Femur (tissue), 1 donor: ENCODE results near the gene THBS2.

ENCODE experiments used
- DNase-seq: peaks from one replicate; pipeline ENCODE4 v3.0.0-alpha.2; 2017

Gene THBS2

GRCh38 chr6:169229615-169230321 is 23.9 kb downstream of the THBS2 start:
- DNase-seq, result peak; percentile 47

DNA sequence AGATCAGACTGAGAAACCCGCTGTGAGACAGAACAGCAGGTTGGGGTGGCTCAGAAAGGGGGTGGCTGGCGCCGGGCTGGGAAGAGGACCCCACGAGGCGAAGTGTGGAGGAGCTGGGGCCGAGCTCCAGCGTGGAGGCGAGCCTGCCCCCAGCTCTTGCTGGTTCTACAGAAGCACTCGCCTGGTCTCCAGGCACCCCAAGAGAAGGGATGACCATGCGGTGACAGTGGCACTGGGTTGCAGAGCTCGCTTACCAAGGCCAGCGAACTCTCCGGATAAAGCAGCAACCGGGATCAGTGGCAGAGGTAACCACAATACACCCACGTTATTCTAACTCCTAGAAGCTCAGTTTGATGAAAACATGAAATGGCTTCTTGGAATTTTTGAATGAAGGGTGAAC is 26.5 kb downstream of the THBS2 start:
- DNase-seq, result peak; percentile 14

- DNase-seq, result peak; percentile 18
These were observed 27.8 kb downstream of the THBS2 start for GRCh38 chr6:169225887-169226286.

DNA sequence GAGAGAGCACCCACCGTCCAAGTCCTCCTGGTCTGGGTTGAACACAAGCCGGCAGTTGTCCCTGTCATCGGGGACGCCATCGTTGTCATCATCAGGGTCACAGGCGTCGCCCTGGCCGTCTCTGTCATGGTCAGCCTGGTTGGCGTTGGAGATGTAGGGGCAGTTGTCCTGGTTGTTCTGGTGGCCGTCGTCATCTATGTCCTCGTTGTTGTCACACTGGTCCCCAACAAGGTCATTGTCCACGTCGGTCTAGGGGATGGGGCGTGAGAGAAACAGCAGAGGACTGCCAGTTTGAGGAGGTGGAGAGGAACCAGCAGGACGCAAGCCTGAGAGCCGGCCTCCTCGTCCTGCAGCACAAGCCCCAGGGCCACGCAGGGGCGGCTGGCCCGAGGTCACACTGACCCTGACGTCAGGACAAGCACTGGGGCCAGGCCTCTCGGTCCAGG is 28.5 kb downstream of the THBS2 start:
- DNase-seq, result peak; percentile 17

DNA sequence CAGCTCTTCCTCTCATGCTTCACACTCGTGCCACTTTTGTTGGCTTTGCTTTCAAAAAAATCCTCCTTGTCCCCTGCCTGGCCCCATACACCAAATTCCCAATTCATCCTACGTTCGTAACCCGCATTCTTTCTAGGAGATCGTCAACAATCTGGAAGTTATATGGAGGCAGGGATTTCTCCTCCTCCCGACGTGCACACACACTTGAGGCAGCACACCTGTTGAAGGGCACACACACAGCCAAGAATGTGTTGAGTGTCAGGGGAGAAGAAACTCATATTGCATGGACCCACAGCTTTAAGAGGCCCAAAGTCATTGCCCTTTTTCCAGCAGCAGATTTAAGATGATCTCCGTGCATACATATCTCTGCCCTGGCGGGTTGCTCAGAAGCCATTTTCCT is 28.9 kb downstream of the THBS2 start:
- no peak for DNase-seq

DNA sequence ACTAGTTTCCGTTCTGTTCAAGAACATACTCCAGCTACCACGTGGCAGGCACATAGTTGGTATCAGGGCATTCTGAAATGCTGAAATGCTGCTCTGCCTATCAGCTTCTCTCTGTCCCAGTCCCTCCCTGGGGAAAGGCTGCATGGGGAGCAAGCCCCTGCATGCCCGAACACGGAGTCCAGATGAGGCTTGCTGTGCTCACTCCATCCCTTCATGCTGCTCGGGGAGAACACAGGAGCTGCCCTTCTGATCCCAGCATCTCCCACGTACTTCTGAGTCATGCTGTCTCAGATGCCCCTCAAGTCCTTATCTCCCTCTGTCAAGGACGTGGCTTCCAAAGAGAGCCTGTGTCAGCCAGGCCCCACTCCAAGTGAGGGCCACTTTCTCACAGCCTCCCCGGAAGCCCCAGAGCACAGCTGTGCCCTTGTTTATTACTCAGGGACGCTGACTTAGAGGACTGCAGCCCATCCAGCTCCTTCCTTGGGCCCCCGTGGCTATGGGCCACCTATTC is 29.4 kb downstream of the THBS2 start:
- DNase-seq, result peak; percentile 10

- peak; percentile 12 for DNase-seq
These were observed 30.6 kb downstream of the THBS2 start for GRCh38 chr6:169223006-169223405.

- DNase-seq, result peak; percentile 14
These were observed 31.5 kb downstream of the THBS2 start for GRCh38 chr6:169222126-169222525.

GRCh38 chr6:169221264-169221663 is 32.4 kb downstream of the THBS2 start:
- peak; percentile 12 for DNase-seq

DNA sequence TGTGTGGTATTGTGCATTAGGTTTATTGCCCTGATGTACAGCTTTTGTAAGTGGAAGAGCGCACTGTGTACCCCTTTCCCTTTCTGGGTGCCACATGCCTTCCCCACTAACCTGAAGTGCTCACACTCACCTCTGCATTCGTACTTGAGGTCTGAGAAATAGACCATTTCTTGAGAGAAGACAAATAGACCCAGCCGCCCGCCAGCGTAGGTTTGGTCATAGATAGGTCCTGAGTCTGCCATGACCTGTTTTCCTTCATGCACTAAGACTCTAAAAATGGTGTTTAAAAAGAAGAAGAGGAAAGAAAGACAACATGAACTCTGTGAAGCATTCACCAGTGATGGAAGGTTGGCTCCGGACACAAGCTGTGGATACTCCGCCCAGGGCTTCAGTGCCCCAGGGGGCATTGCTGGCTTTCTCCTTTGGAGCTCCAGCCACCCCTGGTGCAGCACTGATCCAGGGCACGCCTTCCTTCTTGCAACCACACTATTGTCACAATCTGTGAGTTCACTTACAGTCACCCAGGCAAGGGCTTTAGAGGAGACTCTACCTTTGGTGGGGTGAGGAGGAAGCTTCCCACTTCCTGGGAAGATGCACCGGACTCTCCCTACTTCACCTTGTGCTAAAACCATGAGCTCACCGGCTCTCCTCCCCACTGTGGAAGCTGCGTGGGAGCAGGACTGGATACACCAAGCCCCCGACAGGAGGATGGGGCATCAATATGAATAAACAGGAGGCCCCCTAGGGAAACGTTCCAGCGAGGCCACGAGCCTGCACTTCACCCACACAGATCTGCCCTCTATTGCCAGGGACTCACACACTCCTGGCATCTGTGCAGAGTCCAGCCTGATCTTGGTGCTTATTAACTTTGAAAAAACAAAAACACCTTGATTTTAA is 33.3 kb downstream of the THBS2 start:
- peak; percentile 15 for DNase-seq

- no peak for DNase-seq
These were observed 35.7 kb downstream of the THBS2 start for GRCh38 chr6:169217972-169218371.

- DNase-seq, result peak; percentile 11
These were observed 36.8 kb downstream of the THBS2 start for GRCh38 chr6:169216830-169217229.

DNA sequence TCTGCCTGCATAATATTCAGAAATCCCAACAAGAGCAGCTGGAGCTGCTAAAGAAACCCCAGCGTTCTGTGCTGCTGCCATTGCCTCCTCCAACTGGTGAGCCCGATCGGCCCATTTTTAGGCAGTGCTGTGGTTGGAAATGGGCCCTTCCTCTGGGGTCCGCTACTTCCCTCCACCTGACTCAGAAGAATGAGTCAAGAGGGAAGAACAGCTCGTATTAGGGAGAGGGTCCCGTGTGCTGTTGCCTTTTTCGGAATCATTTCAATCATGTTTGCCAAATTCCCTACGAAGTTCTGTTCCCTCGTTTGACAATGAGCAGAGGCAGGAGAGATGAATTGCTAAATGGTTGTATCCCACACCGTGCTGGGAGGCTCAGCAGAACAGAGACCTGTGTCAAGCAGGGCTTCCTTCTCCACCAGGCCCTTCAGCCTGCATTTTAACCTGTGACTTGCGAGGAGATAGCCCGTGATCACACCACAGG is 38.4 kb downstream of the THBS2 start:
- DNase-seq, result peak; percentile 19

- DNase-seq, result peak; percentile 67
These were observed 38.9 kb downstream of the THBS2 start for GRCh38 chr6:169214789-169215188.

DNA sequence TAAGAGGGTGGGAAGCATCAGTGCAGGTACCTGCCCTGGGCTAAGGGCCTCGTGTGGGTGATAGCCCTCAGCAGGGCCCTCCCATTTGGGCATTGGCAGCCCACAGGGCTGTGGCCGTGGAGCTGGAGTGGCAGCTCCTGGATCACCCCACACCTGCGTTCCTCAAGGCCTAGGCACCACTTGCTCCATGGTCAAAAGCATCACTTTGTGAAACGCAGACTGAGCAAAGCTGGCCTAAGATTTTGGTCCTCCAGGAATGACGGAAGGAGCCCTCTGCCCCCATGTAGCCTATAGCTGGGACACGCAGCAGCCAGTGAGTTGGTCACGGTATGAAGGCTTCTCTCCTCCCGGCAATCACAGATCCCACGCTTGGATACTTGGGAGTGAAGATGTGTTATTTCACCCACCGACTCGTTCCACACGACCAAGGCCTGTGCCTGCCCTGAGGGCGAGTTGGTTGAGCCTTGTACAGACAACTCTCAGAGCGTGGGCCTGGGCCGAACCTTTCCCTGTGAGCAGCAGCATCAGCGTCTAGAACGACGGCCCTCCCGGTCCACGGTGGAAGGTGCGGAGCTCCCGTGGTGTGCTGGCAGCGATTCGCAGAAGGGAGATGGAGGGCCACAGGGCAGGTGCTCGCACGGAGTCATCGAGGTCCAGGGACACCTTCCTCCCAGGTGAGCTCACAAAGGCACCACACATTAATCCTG is 39.7 kb downstream of the THBS2 start:
- peak; percentile 24 for DNase-seq

DNA sequence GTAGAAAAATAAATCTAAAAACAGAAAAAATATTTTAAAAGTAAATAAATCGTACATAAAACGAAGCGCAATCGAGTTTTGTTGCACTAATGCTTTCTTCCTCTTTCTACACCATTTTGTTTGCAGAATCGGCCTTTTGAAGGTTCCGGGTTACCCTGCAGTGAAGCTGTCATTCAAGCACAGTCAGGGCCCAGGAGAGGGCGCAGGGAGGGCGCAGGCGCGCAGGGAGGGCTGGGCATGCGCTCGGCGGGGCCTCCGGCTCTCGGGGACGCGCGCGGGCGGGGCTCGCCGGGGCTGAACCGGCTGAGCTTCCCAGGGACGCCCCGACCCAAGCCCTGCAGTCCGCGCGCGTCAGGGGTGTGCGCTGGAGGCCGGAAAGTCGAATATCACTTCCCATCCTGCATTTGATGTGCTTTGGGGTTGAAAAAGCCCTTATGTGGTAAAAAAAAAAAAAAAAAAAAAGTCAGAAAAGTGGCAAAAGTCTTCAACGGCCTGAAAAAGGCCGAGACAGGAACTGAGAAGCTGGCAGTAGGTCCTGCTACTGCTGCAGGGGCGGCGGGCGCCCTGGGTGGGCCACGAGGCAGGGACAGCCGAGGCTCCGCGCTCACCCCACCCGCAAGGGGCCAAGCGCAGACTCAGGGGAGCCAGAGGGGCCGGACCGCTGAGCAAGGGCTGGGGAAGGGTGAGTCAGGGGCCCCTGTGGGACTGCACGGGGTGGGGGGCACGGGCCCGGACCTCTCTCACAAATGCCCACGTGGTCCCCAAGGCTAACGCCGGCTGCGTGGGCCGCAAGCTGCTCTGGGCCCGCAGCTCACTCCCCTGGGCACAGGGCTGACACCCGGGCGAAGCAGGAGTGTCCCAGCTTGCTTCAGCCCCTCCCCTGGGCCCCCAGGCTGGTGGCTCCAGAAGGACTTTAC is 40.5 kb downstream of the THBS2 start:
- DNase-seq, result peak; percentile 95

DNA sequence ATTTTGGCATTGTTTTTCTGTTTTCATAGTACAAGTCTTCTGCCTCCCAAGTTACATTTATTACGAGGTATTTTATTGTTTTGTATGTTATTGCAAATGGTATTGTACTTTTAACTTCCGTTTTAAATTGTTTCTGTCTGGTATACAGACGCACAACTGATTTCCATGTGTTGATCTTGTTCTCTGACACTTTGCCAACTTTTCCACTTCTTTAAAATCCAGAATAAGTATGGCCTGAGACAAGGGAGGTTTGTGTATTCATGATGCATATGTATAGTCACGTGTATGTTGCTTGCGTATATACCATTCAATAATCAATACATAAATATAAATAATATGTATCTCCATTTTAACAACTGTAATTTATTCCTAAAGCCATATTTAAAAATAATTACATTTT is 41.2 kb downstream of the THBS2 start:
- DNase-seq, result no peak

- DNase-seq, result no peak
These were observed 41.8 kb downstream of the THBS2 start for GRCh38 chr6:169211881-169212280.

GRCh38 chr6:169210611-169211010 is 43.0 kb downstream of the THBS2 start:
- no peak for DNase-seq

DNA sequence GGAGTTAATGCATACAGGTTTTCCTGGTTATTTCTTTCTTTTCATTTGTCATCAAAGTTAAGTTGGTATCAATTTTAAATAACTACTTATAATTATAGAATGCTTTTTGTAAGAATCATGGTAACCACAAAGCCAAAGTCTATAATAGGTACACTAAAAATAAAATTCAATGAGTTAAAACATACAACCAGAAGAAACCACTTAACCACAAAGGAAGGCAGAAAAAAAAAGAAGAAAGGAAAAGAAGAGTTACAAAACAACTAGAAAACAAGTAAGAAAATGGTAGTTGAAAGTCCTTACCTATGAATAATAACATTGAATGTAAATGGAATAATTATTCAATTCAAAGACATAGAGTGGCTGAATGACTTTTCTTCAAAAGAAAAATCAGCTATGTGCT is 45.6 kb downstream of the THBS2 start:
- no peak for DNase-seq

DNA sequence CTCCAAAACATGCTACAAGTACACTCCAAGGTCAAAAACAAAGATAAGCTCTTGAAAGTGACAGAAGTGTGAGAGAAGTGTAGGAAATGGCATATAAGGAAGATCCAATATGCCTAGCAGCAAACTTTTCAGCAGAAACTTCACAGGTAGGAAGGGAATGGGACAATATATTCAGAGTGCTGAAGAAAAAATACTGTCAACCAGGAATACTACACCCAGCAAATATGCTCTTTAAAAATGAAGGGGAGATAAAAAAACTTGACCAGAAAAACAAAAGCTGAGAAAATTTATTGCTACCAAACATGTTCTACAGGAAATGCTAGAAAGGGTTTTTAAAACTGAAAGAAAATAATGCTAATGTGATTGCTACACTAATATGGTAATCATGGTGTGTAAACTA is 46.2 kb downstream of the THBS2 start:
- DNase-seq, result no peak
